ENCODE data around the gene GSTA3. TPM values are rescaled to one million over a fixed set of nuclear protein-coding genes. Genes with fewer than 3 reads are reported as not detected.
A peak's percentile ranks its signal among the peaks of the same experiment; 100 is the strongest.
"Not testable (repeated sequence)": the region's sequence is repeated elsewhere in the genome, so short reads cannot be mapped to it uniquely, and the experiment has no call there.

Gene GSTA3
- total and polyA plus RNA-seq, 2 donors (not counting 1 experiment from before 2014, with no cell fraction given), result not detected

- Histone ChIP-seq H2AFZ (ENCODE audit: low read length) (no peak overlapping the region), H3K4me2 (ENCODE audit: extremely low read depth, insufficient read depth, low read length) (no peak overlapping the region), H3K27me3 (ENCODE audit: control insufficient read depth, insufficient read depth, low read length) (peaks cover 2% of the 10 kb centered on the region), H3K9ac (ENCODE audit: insufficient read depth, low read length) (no peak overlapping the region), H3K4me1 (ENCODE audit: control insufficient read depth, extremely low read depth, insufficient read depth, low read length) (no peaks in the 10 kb centered on the region), H3K9me3 (ENCODE audit: control insufficient read depth, insufficient read depth, low read depth, low read length) (no peaks in the 10 kb centered on the region), H3K36me3 (ENCODE audit: control insufficient read depth, insufficient read depth, low read length) (no peaks in the 10 kb centered on the region), H4K20me1 (ENCODE audit: control insufficient read depth, extremely low read depth, insufficient read depth, low read length) (no peaks in the 10 kb centered on the region), H3K79me2 (ENCODE audit: control insufficient read depth, insufficient read depth, low read length) (no peaks in the 10 kb centered on the region), H3K4me3 (replicated peaks in 1 of 4; ENCODE audit: control extremely low read depth in 1 of 4, insufficient read depth in 1 of 4, low read depth in 3 of 4, low read length in 4 of 4) (no peak overlapping the region), H3K27ac (ENCODE audit: insufficient read depth, low read length) (no peak overlapping the region)
- DNase-seq (ENCODE audit: low read depth in 2 of 2), result peak in 1 of 2 donors; percentile 25
- TF ChIP-seq CTCF (conservative IDR thresholded peaks at IDR 0.05 in 1 of 2, IDR thresholded peaks at IDR 0.05 in 1 of 2; ENCODE audit: low read depth in 1 of 2, low read length in 2 of 2) (no peak), EZH2 (IDR thresholded peaks at IDR 0.05; ENCODE audit: low read length, missing control alignments) (no peak)
Measured at GRCh38 chr6:52953911-52954839, 44.7 kb upstream of the GSTA3 start.

GRCh38 chr6:52946306-52946705, 36.8 kb upstream of the GSTA3 start:
- Histone ChIP-seq H3K9ac (ENCODE audit: insufficient read depth, low read length) (no peak overlapping the region), H3K4me3 (replicated peaks in 1 of 4; ENCODE audit: control extremely low read depth in 1 of 4, insufficient read depth in 1 of 4, low read depth in 3 of 4, low read length in 4 of 4) (no peak overlapping the region), H3K27me3 (ENCODE audit: control insufficient read depth, insufficient read depth, low read length) (peaks cover 2% of the 10 kb centered on the region), H3K36me3 (ENCODE audit: control insufficient read depth, insufficient read depth, low read length) (no peaks in the 10 kb centered on the region), H3K27ac (ENCODE audit: insufficient read depth, low read length) (no peak overlapping the region), H3K79me2 (ENCODE audit: control insufficient read depth, insufficient read depth, low read length) (no peaks in the 10 kb centered on the region), H3K4me2 (ENCODE audit: extremely low read depth, insufficient read depth, low read length) (no peak overlapping the region), H2AFZ (ENCODE audit: low read length) (no peak overlapping the region), H3K9me3 (ENCODE audit: control insufficient read depth, insufficient read depth, low read depth, low read length) (no peaks in the 10 kb centered on the region), H4K20me1 (ENCODE audit: control insufficient read depth, extremely low read depth, insufficient read depth, low read length) (no peaks in the 10 kb centered on the region), H3K4me1 (ENCODE audit: control insufficient read depth, extremely low read depth, insufficient read depth, low read length) (no peaks in the 10 kb centered on the region)
- TF ChIP-seq EZH2 (IDR thresholded peaks at IDR 0.05; ENCODE audit: low read length, missing control alignments), result no peak
- no peak for TF ChIP-seq CTCF (conservative IDR thresholded peaks at IDR 0.05 in 1 of 2, IDR thresholded peaks at IDR 0.05 in 1 of 2; ENCODE audit: low read depth in 1 of 2, low read length in 2 of 2)
- DNase-seq (ENCODE audit: low read depth in 2 of 2), result no peak

- H2AFZ ChIP-seq (ENCODE audit: low read length); H3K27me3 ChIP-seq (ENCODE audit: control insufficient read depth, insufficient read depth, low read length); H3K9me3 ChIP-seq (ENCODE audit: control insufficient read depth, insufficient read depth, low read depth, low read length); H3K9ac ChIP-seq (ENCODE audit: insufficient read depth, low read length); H3K4me2 ChIP-seq (ENCODE audit: extremely low read depth, insufficient read depth, low read length); H3K4me3 ChIP-seq (replicated peaks in 1 of 4; ENCODE audit: control extremely low read depth in 1 of 4, insufficient read depth in 1 of 4, low read depth in 3 of 4, low read length in 4 of 4); H3K79me2 ChIP-seq (ENCODE audit: control insufficient read depth, insufficient read depth, low read length); H3K27ac ChIP-seq (ENCODE audit: insufficient read depth, low read length); H3K4me1 ChIP-seq (ENCODE audit: control insufficient read depth, extremely low read depth, insufficient read depth, low read length); H3K36me3 ChIP-seq (ENCODE audit: control insufficient read depth, insufficient read depth, low read length); H4K20me1 ChIP-seq (ENCODE audit: control insufficient read depth, extremely low read depth, insufficient read depth, low read length); DNase-seq (ENCODE audit: low read depth in 2 of 2): not testable (repeated sequence)
Measured at GRCh38 chr6:52942821-52943220, 33.3 kb upstream of the GSTA3 start.
